NT2/D1 (cell line): ENCODE measurements around the gene RIPPLY2.

Source experiments
- SUZ12 ChIP-seq: IDR thresholded peaks from 2 replicates; pipeline ENCODE4 v1.6.1; 2011; ENCODE audit not compliant: insufficient read length, insufficient read depth; ENCODE audit errors: extremely low read depth
- YY1 ChIP-seq: IDR thresholded peaks from 2 replicates; pipeline ENCODE4 v1.6.1; 2011; ENCODE audit not compliant: insufficient read length, insufficient read depth
- ZNF274 ChIP-seq: IDR thresholded peaks from 2 replicates; pipeline ENCODE4 v1.6.1; 2011; ENCODE audit warnings: mild to moderate bottlenecking, low read depth, low read length

DNA sequence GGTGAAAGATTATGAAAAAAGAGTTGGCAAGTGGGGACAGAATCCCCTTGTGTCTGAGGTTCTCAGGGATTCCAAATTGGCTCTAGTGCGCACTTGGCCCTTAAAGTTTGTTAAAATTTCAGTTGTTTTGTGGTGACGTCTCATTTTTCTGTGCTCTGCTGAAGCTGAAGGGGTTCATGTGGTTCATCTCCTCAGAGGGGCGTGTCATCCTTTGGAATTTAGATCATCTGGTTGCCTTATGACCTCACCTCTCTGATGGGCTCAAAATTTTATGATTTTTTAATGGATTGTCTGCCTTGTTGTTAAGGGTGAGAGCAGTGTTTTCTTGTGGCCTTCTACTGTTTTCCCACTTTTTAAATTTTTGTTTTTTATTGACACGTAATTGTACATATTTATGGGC lies 26.6 kb downstream of the RIPPLY2 start:
- no peak for TF ChIP-seq YY1
- no peak for TF ChIP-seq ZNF274
- no peak for TF ChIP-seq SUZ12
